Smooth muscle cell (in vitro differentiated cells): ENCODE measurements around the gene TENM3. TPM values are rescaled to one million over a fixed set of nuclear protein-coding genes. Genes with fewer than 3 reads are reported as not detected.

ENCODE experiments used
- DNase-seq: peaks from one replicate; lab custom pipeline; 2025; ENCODE audit not compliant: unreplicated experiment; lab: John Stamatoyannopoulos, UW
- H2AFZ ChIP-seq: fragments of 200-600 bp; sonication (generic); 2 replicates; pipeline ENCODE4 v1.6.0; 2016; ENCODE audit warnings: antibody characterized with exemption, low read depth, mild to moderate bottlenecking
- H3F3A ChIP-seq: fragments of 200-600 bp; sonication (generic); 2 replicates; pipeline ENCODE4 v1.6.0; 2017; ENCODE audit warnings: antibody characterized with exemption, low read depth
- H3K27ac ChIP-seq: fragments of 200-600 bp; sonication (generic); 2 replicates; pipeline ENCODE4 v1.5.1; 2016; ENCODE audit warnings: low read depth, mild to moderate bottlenecking
- H3K27me3 ChIP-seq: fragments of 200-600 bp; sonication (generic); 2 replicates; pipeline ENCODE4 v1.6.1; 2016; ENCODE audit warnings: low read depth, mild to moderate bottlenecking
- H3K36me3 ChIP-seq: fragments of 200-600 bp; sonication (generic); 2 replicates; pipeline ENCODE4 v1.5.1; 2016; ENCODE audit warnings: low read depth
- H3K4me1 ChIP-seq: fragments of 200-600 bp; sonication (generic); 2 replicates; pipeline ENCODE4 v1.5.1; 2016; ENCODE audit warnings: low read depth
- H3K4me2 ChIP-seq: fragments of 200-600 bp; sonication (generic); 2 replicates; pipeline ENCODE4 v1.6.0; 2016; ENCODE audit warnings: mild to moderate bottlenecking
- H3K4me3 ChIP-seq: fragments of 200-600 bp; sonication (generic); 2 replicates; pipeline ENCODE4 v1.5.1; 2016; ENCODE audit warnings: mild to moderate bottlenecking
- H3K79me2 ChIP-seq: fragments of 200-600 bp; sonication (generic); 2 replicates; pipeline ENCODE4 v1.6.0; 2016; ENCODE audit warnings: low read depth, mild to moderate bottlenecking
- H3K9ac ChIP-seq: fragments of 200-600 bp; sonication (generic); 2 replicates; pipeline ENCODE4 v1.6.0; 2016; ENCODE audit warnings: low read depth
- H3K9me3 ChIP-seq: fragments of 200-600 bp; sonication (generic); replicated peaks from 2 replicates; pipeline ENCODE4 v1.5.1; 2016; ENCODE audit warnings: low read depth
- H4K20me1 ChIP-seq: fragments of 200-600 bp; sonication (generic); 2 replicates; pipeline ENCODE4 v1.6.0; 2016; ENCODE audit warnings: low read depth
- CTCF ChIP-seq: fragments of 200-600 bp; sonication (generic); IDR thresholded peaks from 2 replicates; pipeline ENCODE4 v1.5.1; 2017; ENCODE audit warnings: borderline replicate concordance, mild to moderate bottlenecking, antibody characterized with exemption; ENCODE audit not compliant: insufficient read depth, poor library complexity, severe bottlenecking
- WGBS: methylation state at CpG from one replicate; pipeline ENCODE4 v1.1.7; 2016; ENCODE audit warnings: low lambda C conversion rate; 5-methylcytosine and 5-hydroxymethylcytosine counted together
- polyA plus RNA-seq: library from polyadenylated mRNA; unstranded; fragments of >200 nt; fragmentation: Nextera tagmentation; extraction: Ambion mirVana; gene quantifications from 2 replicates; pipeline ENCODE4 v1.2.1, GENCODE V29; 2016
- total RNA-seq: library from RNA; depleted of rRNA; stranded (reverse); fragments of >200 nt; gene quantifications from 2 replicates; pipeline ENCODE4 v1.2.3, GENCODE V29; 2014

Gene TENM3
- total and polyA plus RNA-seq, 2 experiments from 2014 or later = 46.9 to 295 TPM

GRCh38 chr4:182700362-182701160, 457.4 kb downstream of the TENM3 start:
- Histone ChIP-seq H3K27ac (no peak overlapping the region), H3F3A (peaks cover 3% of the 10 kb centered on the region), H3K9me3 (no peaks in the 10 kb centered on the region), H3K4me2 (no peak overlapping the region), H3K36me3 (no peaks in the 10 kb centered on the region), H3K27me3 (no peaks in the 10 kb centered on the region), H3K79me2 (no peaks in the 10 kb centered on the region), H3K4me1 (no peaks in the 10 kb centered on the region), H4K20me1 (no peaks in the 10 kb centered on the region), H2AFZ (no peak overlapping the region), H3K9ac (no peak overlapping the region), H3K4me3 (no peak overlapping the region)
- no peak for DNase-seq
- WGBS = 97% methylated on average over 5 of the region's 5 CpGs
- no peak for TF ChIP-seq CTCF

DNA sequence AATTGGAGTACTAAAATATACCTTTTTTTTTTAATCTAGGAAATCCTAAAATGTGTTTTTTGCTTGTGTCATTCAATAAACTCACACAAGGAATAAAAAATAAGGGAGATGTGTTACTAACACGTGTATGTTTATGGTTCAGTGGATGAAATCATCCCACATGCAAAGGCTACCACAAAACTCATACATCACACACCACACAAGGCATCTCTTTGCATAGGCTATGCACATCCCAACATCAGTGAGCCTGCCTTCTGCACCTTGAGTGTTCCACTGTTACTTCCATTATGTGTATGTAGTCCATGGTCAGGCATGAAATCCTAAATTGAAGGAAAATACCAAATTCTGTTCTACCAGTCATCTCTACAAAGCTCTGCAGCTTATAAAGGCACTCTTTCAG, 460.9 kb downstream of the TENM3 start:
- H3K27ac ChIP-seq = no peak overlapping the region
- 88% methylated on average over 1 of the region's 1 CpG for WGBS
- no peak overlapping the region for H3K9ac ChIP-seq
- H3F3A ChIP-seq = no peaks in the 10 kb centered on the region
- no peaks in the 10 kb centered on the region for H3K27me3 ChIP-seq
- H3K4me3 ChIP-seq = no peak overlapping the region
- no peaks in the 10 kb centered on the region for H3K79me2 ChIP-seq
- H3K4me1 ChIP-seq = no peaks in the 10 kb centered on the region
- H3K36me3 ChIP-seq = no peaks in the 10 kb centered on the region
- H4K20me1 ChIP-seq = no peaks in the 10 kb centered on the region
- H3K4me2 ChIP-seq = no peak overlapping the region
- no peak overlapping the region for H2AFZ ChIP-seq
- no peaks in the 10 kb centered on the region for H3K9me3 ChIP-seq
- DNase-seq = no peak
- TF ChIP-seq CTCF = no peak

- H3K27me3 ChIP-seq = no peaks in the 10 kb centered on the region
- no peaks in the 10 kb centered on the region for H4K20me1 ChIP-seq
- H3K9ac ChIP-seq = no peak overlapping the region
- no peak for DNase-seq
- H3K27ac ChIP-seq = no peak overlapping the region
- no peak overlapping the region for H3K4me2 ChIP-seq
- H3F3A ChIP-seq = no peaks in the 10 kb centered on the region
- no peaks in the 10 kb centered on the region for H3K9me3 ChIP-seq
- TF ChIP-seq CTCF = no peak
- WGBS = 96% methylated on average over 4 of the region's 4 CpGs
- H3K36me3 ChIP-seq = no peaks in the 10 kb centered on the region
- no peak overlapping the region for H2AFZ ChIP-seq
- H3K4me3 ChIP-seq = no peak overlapping the region
- H3K4me1 ChIP-seq = no peaks in the 10 kb centered on the region
- no peaks in the 10 kb centered on the region for H3K79me2 ChIP-seq
Observed at GRCh38 chr4:182704948-182705347, 461.7 kb downstream of the TENM3 start.

GRCh38 chr4:182705389-182705788, 462.2 kb downstream of the TENM3 start:
- no peak for TF ChIP-seq CTCF

More at GRCh38 chr4:182705389-182705788, 462.2 kb downstream of the TENM3 start:
- no peaks in the 10 kb centered on the region for H3K79me2 ChIP-seq
- 97% methylated on average over 11 of the region's 11 CpGs for WGBS
- H3K9ac ChIP-seq = no peak overlapping the region
- no peaks in the 10 kb centered on the region for H3K27me3 ChIP-seq
- DNase-seq = no peak
- H2AFZ ChIP-seq = no peak overlapping the region
- no peak overlapping the region for H3K4me3 ChIP-seq
- no peaks in the 10 kb centered on the region for H3F3A ChIP-seq
- H3K27ac ChIP-seq = no peak overlapping the region
- H3K4me1 ChIP-seq = no peaks in the 10 kb centered on the region
- no peaks in the 10 kb centered on the region for H3K9me3 ChIP-seq
- no peaks in the 10 kb centered on the region for H4K20me1 ChIP-seq
- H3K36me3 ChIP-seq = no peaks in the 10 kb centered on the region
- H3K4me2 ChIP-seq = no peak overlapping the region
